ENCODE results near the gene TAPBPL.
"Not testable (repeated sequence)": the region's sequence is repeated elsewhere in the genome, so short reads cannot be mapped to it uniquely, and the experiment has no call there.

Gene TAPBPL

GRCh38 chr12:6463216-6463615 lies 11.4 kb downstream of the TAPBPL start:
- FAIRE-seq: no peak

GRCh38 chr12:6463858-6464257 lies 12.0 kb downstream of the TAPBPL start:
- FAIRE-seq: no peak

DNA sequence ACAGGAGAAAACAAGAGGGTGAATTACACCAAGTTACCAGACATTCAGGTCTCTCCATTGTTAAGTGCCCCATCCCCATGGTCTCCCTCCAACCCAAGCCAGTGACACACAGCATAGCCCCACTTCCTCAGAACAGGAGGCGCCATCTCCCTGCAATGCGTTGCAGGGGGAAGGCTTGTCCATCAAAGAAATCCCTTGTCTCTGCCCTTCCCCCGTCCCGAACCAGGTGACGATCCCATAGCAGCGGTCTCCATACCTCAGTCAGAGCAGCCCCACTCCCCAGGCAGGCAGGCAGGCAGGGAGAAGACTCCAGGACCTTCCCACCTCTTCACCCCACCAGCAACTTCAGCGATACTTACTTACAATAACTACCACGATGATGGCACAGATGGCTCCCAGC lies 12.7 kb downstream of the TAPBPL start:
- no peak for FAIRE-seq

DNA sequence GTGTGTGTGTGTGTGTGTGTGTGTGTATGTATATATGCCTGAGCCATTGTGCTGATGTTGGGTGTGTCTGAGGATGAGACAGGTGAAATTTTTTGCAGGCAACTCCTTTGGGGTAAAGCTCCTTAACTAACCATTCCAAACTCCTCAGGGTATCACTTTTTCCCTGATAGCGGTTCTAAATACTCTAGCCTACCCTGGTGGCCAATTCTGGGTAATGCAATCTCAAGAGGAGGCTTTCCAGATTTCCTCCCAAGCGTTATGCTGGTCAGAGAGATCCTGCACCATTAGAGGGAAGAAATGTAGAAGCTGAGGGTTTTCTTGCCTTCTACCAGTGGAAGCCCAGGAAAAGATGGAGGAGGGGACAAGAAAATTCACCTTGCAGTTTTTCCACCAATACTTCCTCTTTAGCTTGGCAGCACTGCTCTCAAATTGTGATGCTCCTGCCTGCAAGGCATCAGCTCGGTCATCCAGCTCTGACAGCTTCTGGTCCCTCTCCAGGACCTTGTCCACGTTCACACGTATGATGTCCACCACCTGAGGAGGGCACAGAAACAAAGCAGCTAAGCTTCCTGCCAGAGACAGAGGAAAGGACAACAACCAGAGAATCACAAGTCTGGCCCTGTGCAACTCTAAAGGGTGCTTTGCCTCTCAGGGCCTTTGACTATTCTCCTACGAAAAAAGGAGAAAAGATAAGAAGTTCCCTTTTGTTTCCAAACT lies 13.8 kb downstream of the TAPBPL start:
- FAIRE-seq: peak; percentile 56

GRCh38 chr12:6466184-6466573 lies 14.3 kb downstream of the TAPBPL start:
- FAIRE-seq: no peak

- FAIRE-seq: not testable (repeated sequence)
Measured at GRCh38 chr12:6466751-6467150, 14.9 kb downstream of the TAPBPL start.

DNA sequence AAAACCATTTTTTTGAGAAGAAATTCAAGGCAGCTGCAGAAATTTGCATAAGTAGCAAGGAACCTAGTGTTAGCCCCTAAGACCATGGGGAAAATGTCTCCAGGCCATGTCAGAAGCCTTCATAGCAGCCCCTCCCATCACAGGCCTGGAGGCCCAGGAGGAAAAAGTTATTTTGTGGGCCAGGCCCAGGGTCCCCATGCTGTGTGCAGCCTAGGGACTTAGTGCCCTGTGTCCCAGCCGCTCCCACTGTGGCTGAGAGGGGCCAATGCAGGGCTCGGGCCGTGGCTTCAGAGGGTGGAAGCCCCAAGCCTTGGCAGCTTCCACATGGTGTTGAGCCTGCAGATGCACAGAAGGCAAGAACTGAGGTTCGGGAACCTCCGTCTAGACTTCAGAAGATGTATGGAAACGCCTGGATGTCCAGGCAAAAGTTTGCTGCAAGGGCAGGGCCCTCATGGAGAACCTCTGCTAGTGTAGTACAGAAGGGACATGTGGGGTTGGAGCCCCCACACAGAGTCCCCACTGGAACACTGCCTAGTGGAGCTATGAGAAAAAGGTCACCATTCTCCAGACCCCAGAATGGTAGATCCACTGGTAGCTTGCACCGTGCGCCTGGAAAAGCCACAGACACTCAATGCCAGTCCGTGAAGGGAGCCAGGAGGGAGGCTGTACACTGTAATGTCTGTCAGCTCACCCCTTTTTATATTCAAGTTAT lies 15.9 kb downstream of the TAPBPL start:
- FAIRE-seq: not testable (repeated sequence)

GRCh38 chr12:6468283-6468575 lies 16.4 kb downstream of the TAPBPL start:
- no peak for FAIRE-seq

DNA sequence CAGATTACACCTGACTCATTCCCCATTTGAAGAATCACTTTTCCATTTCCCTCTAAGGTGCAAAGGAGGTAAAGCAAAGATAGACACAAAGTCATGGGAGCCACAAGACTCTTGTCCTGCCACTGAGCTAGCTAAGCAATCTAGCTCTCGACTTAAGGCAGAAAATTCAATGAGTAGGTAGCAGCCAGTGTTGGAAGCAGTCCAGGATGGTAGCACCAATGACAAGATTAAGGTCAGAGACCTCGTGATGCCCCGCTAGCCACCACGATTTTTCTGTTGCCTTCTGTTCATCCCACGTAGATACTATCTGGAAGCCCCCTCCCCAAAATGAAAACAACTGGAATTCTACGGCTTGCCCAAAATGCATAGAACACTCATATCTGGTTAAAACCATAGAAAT lies 17.2 kb downstream of the TAPBPL start:
- FAIRE-seq: no peak

DNA sequence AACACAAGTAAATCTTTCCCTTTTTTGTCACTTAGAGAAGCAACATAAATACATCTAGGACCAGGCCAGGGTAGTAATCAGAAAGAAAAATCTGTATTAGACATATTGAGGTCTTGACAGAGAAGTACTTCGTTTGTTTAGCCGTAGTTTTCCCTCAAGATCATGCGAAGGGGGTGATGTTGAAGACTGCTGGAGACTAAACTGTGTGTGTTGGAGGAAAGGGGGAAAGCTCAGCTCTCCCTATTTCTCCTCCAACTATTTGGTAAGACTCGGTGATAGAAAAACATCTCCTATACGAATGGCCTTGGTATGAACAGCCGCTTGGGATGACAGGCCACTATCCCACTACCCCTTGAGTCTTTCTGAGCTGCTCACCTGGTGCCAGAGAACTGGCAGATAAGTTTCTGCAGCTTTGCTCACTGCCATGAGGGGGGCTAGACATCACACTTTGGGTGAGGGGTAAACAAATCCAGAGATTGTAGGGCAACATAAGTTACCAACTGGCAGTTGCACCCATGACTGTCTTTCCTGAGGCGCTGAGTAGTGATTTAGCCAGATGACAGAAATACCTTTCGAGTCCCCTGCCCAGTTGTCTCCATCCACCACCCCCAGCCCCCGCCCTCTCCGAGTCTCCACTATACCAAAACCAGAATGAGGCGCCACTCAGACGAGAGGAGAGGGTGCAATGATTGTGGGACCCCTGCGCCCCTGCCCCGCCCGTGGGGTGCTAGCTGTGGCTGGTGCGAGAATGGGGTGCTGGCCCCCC lies 17.9 kb downstream of the TAPBPL start:
- no peak for FAIRE-seq

DNA sequence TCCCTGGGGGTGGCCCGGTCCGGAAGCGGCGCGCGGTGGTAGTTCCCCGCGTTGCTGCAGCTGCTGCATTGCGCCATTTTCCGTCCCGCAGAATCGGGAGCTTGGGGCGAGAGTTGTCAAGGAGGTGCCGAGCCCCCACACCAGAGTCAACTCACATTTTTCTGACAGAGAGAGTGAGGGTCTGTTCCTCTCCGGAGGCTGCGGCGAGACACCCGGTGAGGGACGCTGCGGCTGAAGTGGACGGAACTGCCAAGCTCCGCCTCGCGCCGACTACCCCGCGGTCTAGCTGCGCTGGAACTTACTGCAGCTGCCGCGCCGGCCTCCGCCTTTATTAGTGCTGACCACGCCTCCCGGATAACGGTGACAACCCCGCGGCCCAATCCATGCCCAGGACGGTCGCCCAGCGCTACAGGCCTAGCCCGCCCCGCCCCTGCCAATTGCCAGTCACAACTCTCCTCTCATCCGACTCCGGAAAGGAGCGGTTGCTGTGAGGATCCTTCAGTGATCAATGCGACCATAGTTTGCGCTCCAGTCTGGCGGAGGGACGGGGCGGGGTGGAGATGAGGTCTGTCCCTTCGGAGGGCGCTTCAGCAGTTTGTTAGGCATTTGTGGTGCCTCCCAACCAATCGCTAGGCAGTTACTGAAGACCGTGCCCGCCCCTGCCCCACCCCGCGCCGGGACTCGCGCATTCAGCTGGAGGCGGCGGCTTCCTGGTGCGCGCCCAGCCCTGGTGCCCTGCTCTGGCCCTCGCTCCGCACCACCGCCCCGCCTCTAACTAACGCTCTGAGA lies 18.7 kb downstream of the TAPBPL start, which contains the start of gene VAMP1:
Gene VAMP1, minus strand, starts transcription at position 303 of the 789 bp plus-strand sequence. Its CDS starts 146 bp downstream, at position 157.
- peak; percentile 75 for FAIRE-seq

GRCh38 chr12:6471989-6472360 lies 20.1 kb downstream of the TAPBPL start:
- no peak for FAIRE-seq

DNA sequence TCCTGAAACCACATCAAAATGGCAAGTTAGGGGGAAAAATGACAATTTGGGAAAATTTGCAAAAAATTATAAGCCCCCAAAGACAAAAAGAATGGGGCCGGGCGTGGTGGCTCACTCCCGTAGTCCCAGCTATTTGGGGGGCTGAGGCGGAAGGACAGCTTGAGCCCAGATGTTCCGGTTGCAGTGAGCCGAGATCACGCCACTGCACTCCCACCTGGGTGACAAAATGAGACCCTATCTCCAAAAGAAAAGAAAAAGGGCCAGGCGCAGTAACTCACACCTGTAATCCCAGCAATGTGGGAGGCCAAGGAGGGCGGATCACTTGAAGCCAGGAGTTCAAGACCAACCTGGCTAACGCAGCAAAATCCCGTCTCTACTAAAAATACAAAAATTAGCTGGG lies 20.6 kb downstream of the TAPBPL start:
- no peak for FAIRE-seq

GRCh38 chr12:6475233-6475975 lies 23.6 kb downstream of the TAPBPL start:
- not testable (repeated sequence) for FAIRE-seq

DNA sequence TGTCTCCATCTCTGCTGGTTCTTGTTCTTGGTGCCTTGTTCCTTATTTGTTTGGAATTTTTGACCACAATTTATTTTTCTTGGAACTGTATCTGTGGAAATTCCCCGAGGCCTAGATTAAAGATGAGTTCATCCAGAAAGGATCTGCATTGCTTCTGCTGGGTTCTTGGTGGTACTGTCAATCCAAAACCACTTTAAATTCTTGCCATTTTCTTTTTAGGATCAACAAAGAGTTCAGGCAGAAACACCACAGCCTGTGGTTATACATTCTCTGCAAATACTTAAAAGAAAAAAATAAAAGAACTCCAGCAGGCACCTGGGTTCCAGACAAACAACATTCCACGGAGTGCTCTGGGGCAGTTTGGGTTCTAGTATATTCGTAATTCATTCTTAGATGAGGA lies 24.6 kb downstream of the TAPBPL start:
- no peak for FAIRE-seq

DNA sequence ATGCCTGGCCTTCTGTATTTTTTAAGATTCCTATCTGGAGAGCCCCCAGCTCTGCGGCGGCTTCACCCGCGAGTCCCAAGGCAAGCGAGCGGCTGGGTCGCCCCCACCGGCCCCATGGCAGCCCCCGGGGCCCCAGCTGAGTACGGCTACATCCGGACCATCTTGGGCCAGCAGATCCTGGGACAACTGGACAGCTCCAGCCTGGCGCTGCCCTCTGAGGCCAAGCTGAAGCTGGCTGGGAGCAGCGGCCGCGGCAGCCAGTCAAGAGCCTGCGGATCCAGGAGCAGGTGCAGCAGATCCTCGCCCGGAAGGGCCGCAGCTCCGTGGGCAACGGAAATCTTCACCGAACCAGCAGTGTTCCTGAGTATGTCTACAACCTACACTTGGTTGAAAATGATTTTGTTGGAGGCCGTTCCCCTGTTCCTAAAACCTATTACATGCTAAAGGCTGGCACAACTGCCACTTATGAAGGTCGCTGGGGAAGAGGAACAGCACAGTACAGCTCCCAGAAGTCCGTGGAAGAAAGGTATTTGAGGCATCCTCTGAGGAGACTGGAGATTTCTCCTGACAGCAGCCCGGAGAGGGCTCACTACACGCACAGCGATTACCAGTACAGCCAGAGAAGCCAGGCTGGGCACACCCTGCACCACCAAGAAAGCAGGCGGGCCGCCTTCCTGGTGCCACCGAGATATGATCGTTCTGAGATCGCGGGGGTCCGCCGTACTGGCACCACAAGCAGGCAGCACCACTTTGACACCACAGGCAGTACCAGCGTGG lies 25.9 kb downstream of the TAPBPL start:
- not testable (repeated sequence) for FAIRE-seq

- FAIRE-seq: no peak
Measured at GRCh38 chr12:6478416-6478815, 26.6 kb downstream of the TAPBPL start.

GRCh38 chr12:6488240-6488639 lies 36.4 kb downstream of the TAPBPL start:
- FAIRE-seq: no peak

DNA sequence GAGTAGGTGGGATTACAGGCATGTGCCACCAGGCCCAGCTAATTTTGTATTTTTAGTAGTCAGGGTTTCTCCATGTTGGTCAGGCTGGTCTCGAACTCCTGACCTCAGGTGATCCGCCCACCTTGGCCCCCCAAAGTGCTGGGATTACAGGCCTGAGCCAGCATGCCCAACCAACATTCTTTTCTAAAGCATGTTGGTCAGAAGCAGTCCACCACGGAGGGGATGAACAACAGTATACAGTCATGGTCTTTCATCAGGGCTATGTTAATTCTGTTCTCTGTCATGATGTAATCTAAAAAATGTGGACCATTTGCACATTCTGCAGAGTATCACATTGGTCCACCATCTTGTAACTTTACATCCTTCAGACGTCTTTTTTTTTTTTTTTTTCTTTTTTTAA lies 37.6 kb downstream of the TAPBPL start:
- no peak for FAIRE-seq

GRCh38 chr12:6490673-6491072 lies 38.8 kb downstream of the TAPBPL start:
- FAIRE-seq: not testable (repeated sequence)

GRCh38 chr12:6492838-6493496 lies 41.1 kb downstream of the TAPBPL start, which contains the start of gene MRPL51:
TSS of gene MRPL51 (minus strand) at chr12:6493262. CDS start at chr12:6493136, 126 bp downstream.
- FAIRE-seq: no peak

All from TTC549 (cell line).